Breast epithelium (tissue), 4 donors: Measurements from ENCODE around the gene GEN1. TPM values are rescaled to one million over a fixed set of nuclear protein-coding genes. Genes with fewer than 3 reads are reported as not detected.

Source experiments
- DNase-seq, 2 donors: peaks; one replicate each; pipeline ENCODE4 v3.0.0-alpha.2; 2019; ENCODE audit warnings: low spot score in 2 of 2
- H3K27ac ChIP-seq, 2 donors: fragments of 200-600 bp; sonication (generic) in 1 of 2; one replicate each; pipeline ENCODE4 v1.5.1; 2016 to 2019; ENCODE audit warnings: mild to moderate bottlenecking in 1 of 2
- H3K27me3 ChIP-seq, 2 donors: fragments of 200-600 bp; sonication (generic) in 1 of 2; one replicate each; pipeline versions ENCODE4 v1.5.1 to v1.6.0; 2017 to 2019; ENCODE audit warnings: control low read depth in 1 of 2, mild to moderate bottlenecking in 1 of 2
- H3K36me3 ChIP-seq: fragments of 200-600 bp; one replicate; pipeline ENCODE4 v1.5.1; 2019
- H3K4me1 ChIP-seq, 2 donors: fragments of 200-600 bp; sonication (generic); one replicate each; pipeline ENCODE4 v1.5.1; 2016 to 2019; ENCODE audit warnings: control low read depth in 1 of 2
- H3K4me3 ChIP-seq, 3 donors: fragments of 200-600 bp; sonication (generic); 1 replicate in 2 of 3; 2 replicates in 1 of 3; pipeline ENCODE4 v1.5.1; 2016 to 2019; ENCODE audit warnings: mild to moderate bottlenecking in 3 of 3, moderate library complexity in 2 of 3
- H3K9me3 ChIP-seq, 2 donors: fragments of 200-600 bp; sonication (generic) in 1 of 2; one replicate each; pipeline ENCODE4 v1.5.1; 2016 to 2019; ENCODE audit warnings: control low read depth in 1 of 2
- POLR2A ChIP-seq: fragments of 450-650 bp; IDR thresholded peaks from one replicate; pipeline ENCODE4 v1.6.1; 2016; ENCODE audit warnings: antibody characterized with exemption, mild to moderate bottlenecking, moderate library complexity
- POLR2AphosphoS5 ChIP-seq, 3 donors: sonication (generic); formaldehyde crosslinking; IDR thresholded peaks; one replicate each; pipeline ENCODE4 v1.6.1; 2017; ENCODE audit warnings: antibody characterized with exemption in 3 of 3
- intact Hi-C: fragments of 100-400 bp; cut with DNase I; formaldehyde crosslinking; loops from one replicate; pipeline ENCODE4 v1.15.1; 2023; ENCODE audit warnings: low total_unique reads
- total RNA-seq, 3 donors: library from RNA; depleted of rRNA; stranded (reverse); fragments of >200 nt; gene quantifications; one replicate each; pipeline ENCODE4 v1.1.0, GENCODE V29; 2016
- TF ChIP-seq, protein P1 (sequence below), 3 donors: fragments of 450-650 bp; IDR thresholded peaks; one replicate each; pipeline ENCODE4 v1.5.1; 2016 to 2017; ENCODE audit warnings: antibody characterized with exemption in 3 of 3, mild to moderate bottlenecking in 3 of 3, moderate library complexity in 3 of 3

GEN1 gene
- total RNA-seq, 3 donors from 2014 or later: 3.6 to 12.7 (median 6.7) TPM

DNA sequence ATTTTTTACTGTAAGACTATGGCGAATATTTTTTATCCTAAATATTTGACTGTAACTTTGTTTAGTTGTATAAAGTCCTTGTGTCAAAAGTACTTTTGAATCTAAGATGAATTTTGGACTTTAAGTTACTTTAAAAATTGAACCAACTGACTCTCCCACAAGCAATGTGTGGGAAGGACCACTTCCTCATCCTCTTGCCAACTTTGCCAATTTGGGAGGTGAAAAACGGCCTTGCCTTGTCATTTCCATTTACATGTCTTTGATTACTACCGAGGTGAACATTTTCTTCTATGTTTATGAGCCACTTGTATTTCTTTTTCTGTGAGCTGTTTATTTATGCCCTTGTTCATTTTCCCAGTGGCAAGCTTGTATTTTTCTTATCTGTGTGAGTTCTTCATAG lies 49.6 kb downstream of the GEN1 start:
- Histone ChIP-seq H3K4me1 (no peaks in the 10 kb centered on the region), H3K36me3 (no peaks in the 10 kb centered on the region), H3K27me3 (no peaks in the 10 kb centered on the region), H3K9me3 (no peaks in the 10 kb centered on the region), H3K4me3 (no peak overlapping the region), H3K27ac (no peak overlapping the region)
- TF ChIP-seq POLR2A (no peak), POLR2AphosphoS5 (IDR thresholded peaks at IDR 0.05) (no peak)
- TF ChIP-seq, protein P1, sequence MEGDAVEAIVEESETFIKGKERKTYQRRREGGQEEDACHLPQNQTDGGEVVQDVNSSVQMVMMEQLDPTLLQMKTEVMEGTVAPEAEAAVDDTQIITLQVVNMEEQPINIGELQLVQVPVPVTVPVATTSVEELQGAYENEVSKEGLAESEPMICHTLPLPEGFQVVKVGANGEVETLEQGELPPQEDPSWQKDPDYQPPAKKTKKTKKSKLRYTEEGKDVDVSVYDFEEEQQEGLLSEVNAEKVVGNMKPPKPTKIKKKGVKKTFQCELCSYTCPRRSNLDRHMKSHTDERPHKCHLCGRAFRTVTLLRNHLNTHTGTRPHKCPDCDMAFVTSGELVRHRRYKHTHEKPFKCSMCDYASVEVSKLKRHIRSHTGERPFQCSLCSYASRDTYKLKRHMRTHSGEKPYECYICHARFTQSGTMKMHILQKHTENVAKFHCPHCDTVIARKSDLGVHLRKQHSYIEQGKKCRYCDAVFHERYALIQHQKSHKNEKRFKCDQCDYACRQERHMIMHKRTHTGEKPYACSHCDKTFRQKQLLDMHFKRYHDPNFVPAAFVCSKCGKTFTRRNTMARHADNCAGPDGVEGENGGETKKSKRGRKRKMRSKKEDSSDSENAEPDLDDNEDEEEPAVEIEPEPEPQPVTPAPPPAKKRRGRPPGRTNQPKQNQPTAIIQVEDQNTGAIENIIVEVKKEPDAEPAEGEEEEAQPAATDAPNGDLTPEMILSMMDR (IDR thresholded peaks at IDR 0.05): no peak
- no peak for DNase-seq
- intact Hi-C loops: no loop called here

DNA sequence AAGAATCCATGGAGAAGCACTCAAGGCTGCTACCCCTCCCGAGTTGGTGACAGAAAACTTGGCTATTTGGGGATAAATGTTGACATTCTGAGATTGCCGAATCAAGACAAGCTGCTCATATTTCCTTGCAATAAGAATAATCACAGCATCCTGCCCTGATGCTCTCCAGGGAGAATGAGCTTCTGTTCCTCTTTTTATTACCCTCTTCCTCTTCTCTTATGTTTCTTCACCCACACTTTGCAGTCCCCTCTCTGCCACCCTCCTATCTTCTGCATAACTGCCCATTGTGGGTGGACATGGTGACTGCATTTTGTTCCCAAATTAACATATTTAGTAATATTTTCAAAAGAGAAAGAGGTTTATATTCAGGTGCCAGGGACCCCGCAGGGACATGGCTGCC lies 50.4 kb downstream of the GEN1 start:
- DNase-seq: no peak
- no peaks in the 10 kb centered on the region for H3K4me1 ChIP-seq
- TF ChIP-seq POLR2AphosphoS5 (IDR thresholded peaks at IDR 0.05) (no peak), POLR2A (no peak)
- TF ChIP-seq, protein P1 (IDR thresholded peaks at IDR 0.05): no peak
- H3K9me3 ChIP-seq: no peaks in the 10 kb centered on the region
- H3K4me3 ChIP-seq: no peak overlapping the region
- no peaks in the 10 kb centered on the region for H3K36me3 ChIP-seq
- no peaks in the 10 kb centered on the region for H3K27me3 ChIP-seq
- H3K27ac ChIP-seq: no peak overlapping the region
- intact Hi-C loops: no loop called here

DNA sequence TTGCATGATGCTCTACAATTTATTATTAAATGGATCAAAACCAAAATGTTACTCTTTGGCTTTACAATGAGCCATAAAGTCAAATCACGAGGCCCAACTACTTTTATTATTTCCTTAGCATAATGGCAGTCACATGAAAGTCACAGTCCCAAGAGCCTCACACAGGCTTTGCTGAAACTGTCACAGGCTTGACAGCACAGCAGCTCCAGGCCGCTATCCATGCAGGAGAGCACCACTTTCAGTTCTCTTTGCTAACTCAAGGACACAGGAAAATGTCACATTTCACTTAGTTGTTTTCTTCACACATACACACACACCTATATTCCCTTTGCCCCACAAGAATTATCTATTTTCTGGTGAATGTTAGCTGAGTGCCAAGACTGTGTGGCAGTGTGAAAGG lies 51.2 kb downstream of the GEN1 start:
- intact Hi-C loops: no loop called here
- H3K4me3 ChIP-seq: no peak overlapping the region
- H3K4me1 ChIP-seq: no peaks in the 10 kb centered on the region
- H3K9me3 ChIP-seq: no peaks in the 10 kb centered on the region
- no peaks in the 10 kb centered on the region for H3K36me3 ChIP-seq
- DNase-seq: no peak
- H3K27me3 ChIP-seq: no peaks in the 10 kb centered on the region
- TF ChIP-seq POLR2A (no peak), POLR2AphosphoS5 (IDR thresholded peaks at IDR 0.05) (no peak)
- TF ChIP-seq, protein P1 (IDR thresholded peaks at IDR 0.05): no peak
- H3K27ac ChIP-seq: no peak overlapping the region

DNA sequence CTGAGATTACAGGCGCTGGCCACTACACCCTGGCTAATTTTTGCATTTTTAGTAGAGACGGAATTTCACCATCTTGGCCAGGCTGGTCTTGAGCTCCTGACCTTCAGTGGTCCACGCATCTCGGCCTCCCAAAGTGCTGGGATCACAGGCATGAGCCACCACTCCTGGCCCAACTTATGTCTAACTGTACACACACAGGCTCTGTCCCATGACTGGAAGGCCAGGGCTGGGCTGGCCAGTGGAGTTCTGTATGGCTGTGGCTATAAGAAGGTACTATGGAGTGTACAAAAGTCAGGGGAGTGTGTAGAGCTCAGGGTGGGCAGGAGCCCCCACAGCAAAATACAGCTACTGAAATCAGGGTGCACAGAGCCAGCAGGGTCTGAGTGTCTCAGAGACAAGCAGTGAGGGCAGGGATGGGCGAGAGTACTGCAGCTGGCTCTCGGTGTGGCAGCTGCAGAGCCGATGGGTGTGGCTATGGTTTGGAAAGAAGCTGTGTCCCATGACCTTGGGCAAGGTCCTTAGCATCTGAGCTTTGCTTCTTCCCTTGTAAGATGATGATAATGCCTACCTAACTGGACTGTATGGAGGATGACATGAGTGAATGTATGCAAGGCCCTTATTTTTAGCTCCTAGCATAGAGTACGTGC lies 51.9 kb downstream of the GEN1 start:
- no peaks in the 10 kb centered on the region for H3K36me3 ChIP-seq
- no peak overlapping the region for H3K4me3 ChIP-seq
- intact Hi-C loops: no loop called here
- TF ChIP-seq, protein P1 (IDR thresholded peaks at IDR 0.05): no peak
- no peak for TF ChIP-seq POLR2A
- TF ChIP-seq POLR2AphosphoS5 (IDR thresholded peaks at IDR 0.05): no peak
- H3K9me3 ChIP-seq: no peaks in the 10 kb centered on the region
- no peak overlapping the region for H3K27ac ChIP-seq
- H3K4me1 ChIP-seq: no peaks in the 10 kb centered on the region
- no peak for DNase-seq
- no peaks in the 10 kb centered on the region for H3K27me3 ChIP-seq

DNA sequence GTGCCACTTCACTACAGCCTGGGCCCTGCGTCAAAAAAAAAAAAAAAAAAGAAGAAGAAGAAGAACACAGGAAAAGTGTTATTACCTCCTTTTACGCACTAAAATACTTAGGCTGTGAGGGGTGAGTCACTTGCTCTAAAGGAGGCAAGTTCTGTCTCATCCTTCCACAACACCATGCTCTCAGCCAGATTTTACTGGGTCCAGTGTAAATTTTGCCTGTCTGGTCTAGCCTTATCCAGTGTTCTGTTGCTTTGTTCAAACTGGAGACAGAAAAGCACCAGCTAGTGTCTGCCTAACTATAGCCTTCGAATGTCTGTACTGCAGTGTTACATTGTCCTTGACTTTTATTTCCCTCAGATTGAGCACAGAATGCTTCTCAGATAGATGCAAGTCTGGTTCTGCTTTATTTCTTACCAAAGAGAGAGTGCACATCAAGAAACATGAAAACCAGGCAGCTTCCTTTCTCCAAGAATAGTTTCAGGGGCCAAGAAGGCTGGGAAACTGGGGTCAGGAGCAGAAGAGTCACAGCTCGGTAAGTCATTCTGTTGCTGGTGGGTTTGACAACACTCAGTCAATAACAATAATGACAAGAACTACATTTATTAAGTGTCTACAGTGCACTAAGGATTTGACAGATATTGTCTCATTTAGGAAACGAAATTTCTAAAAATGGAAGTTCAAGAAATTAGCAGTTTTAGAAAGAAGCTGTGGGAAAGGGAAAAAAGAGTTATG lies 59.2 kb downstream of the GEN1 start:
- H3K27ac ChIP-seq: peak overlapping the region; percentile 25 to 66
- no peak overlapping the region for H3K4me3 ChIP-seq
- no peaks in the 10 kb centered on the region for H3K9me3 ChIP-seq
- H3K27me3 ChIP-seq: no peaks in the 10 kb centered on the region
- no peaks in the 10 kb centered on the region for H3K36me3 ChIP-seq
- TF ChIP-seq, protein P1 (IDR thresholded peaks at IDR 0.05): no peak
- TF ChIP-seq POLR2AphosphoS5 (IDR thresholded peaks at IDR 0.05) (no peak), POLR2A (no peak)
- DNase-seq: no peak
- H3K4me1 ChIP-seq: no peaks in the 10 kb centered on the region
- intact Hi-C loops: no loop called here
